HL-60 (cell line): ENCODE results near the gene TPPP2.
A peak's percentile ranks its signal among the peaks of the same experiment; 100 is the strongest.

Experiments used
- DNase-seq, 2 experiments: peaks; one replicate each; pipeline ENCODE4 v3.0.0-alpha.2; 2010 to 2020; ENCODE audit warnings: low read depth in 1 of 2, low spot score in 1 of 2
- H3K27ac ChIP-seq: fragments of 250-450 bp; sonication (Bioruptor Pico); replicated peaks from 2 replicates; pipeline ENCODE4 v1.5.1; 2020; ENCODE audit warnings: mild to moderate bottlenecking, moderate library complexity
- H3K27me3 ChIP-seq: fragments of 250-450 bp; sonication (Bioruptor Pico); 2 replicates; pipeline ENCODE4 v1.5.1; 2021; ENCODE audit warnings: mild to moderate bottlenecking, moderate library complexity; ENCODE audit not compliant: insufficient read depth, poor library complexity, severe bottlenecking
- H3K4me3 ChIP-seq: replicated peaks from 2 replicates; pipeline ENCODE4 v1.5.1; 2011; ENCODE audit warnings: mild to moderate bottlenecking, control low read depth, low read length; ENCODE audit not compliant: insufficient read depth
- GABPA ChIP-seq: IDR thresholded peaks from 2 replicates; pipeline ENCODE4 v1.6.1; 2012; ENCODE audit warnings: low read depth
- POLR2AphosphoS5 ChIP-seq: IDR thresholded peaks from 2 replicates; pipeline ENCODE4 v1.6.1; 2012; ENCODE audit warnings: low read depth
- SPI1 ChIP-seq: IDR thresholded peaks from 2 replicates; pipeline ENCODE4 v1.6.1; 2012; ENCODE audit warnings: low read depth, mild to moderate bottlenecking, borderline replicate concordance
- TF ChIP-seq, protein P1 (sequence below): IDR thresholded peaks from 2 replicates; pipeline ENCODE4 v1.6.1; 2012; ENCODE audit warnings: low read depth; ENCODE audit not compliant: insufficient replicate concordance
- TF ChIP-seq, protein P2 (sequence below): IDR thresholded peaks from one replicate; pipeline ENCODE4 v1.5.1; 2011; ENCODE audit warnings: low read length, control low read depth, inconsistent platforms; ENCODE audit not compliant: insufficient read depth

Gene TPPP2

DNA sequence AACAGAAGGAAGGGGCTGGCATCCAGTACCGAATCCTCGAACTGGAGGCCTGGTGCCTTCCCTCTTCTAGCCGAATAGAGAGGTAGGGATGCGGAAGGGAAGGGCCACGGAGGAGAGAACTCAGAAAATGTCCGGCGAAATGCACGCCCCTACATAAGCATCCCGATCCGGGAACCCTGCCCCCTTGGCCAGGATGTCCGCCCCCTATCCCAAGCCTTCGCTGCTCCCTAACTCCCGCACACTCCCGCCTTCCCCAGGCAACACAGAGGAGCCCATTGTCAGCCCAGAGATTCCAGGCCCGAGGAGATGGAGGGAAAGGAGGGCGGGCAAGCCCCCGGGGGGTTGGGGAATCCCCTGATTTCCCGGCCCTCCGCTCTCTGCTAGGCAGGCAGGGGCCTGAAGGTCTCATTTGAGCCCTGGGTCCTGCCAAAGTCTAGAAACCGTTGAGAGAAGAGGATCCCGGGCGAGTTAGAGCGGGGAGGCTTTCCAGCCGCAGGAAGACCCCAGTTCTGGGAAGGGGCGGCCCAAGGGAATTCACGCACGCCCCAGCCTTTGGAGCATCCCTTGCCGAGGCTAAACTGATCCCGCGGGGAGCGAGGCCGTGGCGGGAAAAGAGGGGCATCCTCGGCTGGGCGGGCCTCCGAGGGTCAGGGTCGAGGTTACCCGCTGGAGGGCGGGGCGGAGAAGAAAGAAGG is 39.5 kb downstream of the TPPP2 start:
- Histone ChIP-seq H3K27me3 (no peaks in the 10 kb centered on the region), H3K4me3 (peak overlapping the region; percentile 77), H3K27ac (no peak overlapping the region)
- peak in 1 of 2 experiments; percentile 23 for DNase-seq
- no peak for TF ChIP-seq POLR2AphosphoS5

DNA sequence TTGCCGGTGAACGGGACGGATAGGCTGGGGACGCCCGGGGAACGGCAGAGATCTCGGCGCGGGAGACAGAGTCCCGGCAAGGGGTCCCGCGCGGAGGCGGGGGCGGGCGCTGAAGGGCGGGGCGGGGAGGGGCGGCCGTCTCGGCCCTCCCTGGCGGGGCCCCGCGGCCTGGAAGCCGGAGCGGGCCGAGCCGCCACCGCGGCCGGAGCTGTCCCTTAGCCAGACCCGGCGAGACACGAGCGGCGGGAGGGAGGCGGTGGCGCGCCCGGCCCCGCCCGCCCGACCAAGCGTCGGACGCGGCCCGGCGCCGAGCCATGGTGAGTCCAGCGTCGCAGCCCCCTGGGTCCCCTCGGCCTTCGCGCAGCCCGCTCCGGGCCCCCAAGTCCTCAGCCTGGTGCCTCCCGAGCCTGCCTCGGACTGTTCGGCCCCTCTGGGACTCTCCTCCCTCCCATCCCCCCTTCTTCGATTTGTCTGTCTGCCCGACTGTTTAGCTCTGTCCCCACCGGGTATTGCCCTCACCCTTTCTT is 40.1 kb downstream of the TPPP2 start, which contains the start of gene ARHGEF40:
ARHGEF40 (plus strand) TSS at position 222 of the 527 bp plus-strand sequence; CDS start at position 315, 93 bp downstream.
- Histone ChIP-seq H3K27ac (peak within 1 kb of the TSS; percentile 89), H3K27me3 (no peaks in the 10 kb centered on the region), H3K4me3 (peak within 1 kb of the TSS; percentile 77)
- TF ChIP-seq GABPA (no peak), POLR2AphosphoS5 (no peak; the same call in 1 of the 2 replicates), SPI1 (no peak)
- TF ChIP-seq, protein P1, sequence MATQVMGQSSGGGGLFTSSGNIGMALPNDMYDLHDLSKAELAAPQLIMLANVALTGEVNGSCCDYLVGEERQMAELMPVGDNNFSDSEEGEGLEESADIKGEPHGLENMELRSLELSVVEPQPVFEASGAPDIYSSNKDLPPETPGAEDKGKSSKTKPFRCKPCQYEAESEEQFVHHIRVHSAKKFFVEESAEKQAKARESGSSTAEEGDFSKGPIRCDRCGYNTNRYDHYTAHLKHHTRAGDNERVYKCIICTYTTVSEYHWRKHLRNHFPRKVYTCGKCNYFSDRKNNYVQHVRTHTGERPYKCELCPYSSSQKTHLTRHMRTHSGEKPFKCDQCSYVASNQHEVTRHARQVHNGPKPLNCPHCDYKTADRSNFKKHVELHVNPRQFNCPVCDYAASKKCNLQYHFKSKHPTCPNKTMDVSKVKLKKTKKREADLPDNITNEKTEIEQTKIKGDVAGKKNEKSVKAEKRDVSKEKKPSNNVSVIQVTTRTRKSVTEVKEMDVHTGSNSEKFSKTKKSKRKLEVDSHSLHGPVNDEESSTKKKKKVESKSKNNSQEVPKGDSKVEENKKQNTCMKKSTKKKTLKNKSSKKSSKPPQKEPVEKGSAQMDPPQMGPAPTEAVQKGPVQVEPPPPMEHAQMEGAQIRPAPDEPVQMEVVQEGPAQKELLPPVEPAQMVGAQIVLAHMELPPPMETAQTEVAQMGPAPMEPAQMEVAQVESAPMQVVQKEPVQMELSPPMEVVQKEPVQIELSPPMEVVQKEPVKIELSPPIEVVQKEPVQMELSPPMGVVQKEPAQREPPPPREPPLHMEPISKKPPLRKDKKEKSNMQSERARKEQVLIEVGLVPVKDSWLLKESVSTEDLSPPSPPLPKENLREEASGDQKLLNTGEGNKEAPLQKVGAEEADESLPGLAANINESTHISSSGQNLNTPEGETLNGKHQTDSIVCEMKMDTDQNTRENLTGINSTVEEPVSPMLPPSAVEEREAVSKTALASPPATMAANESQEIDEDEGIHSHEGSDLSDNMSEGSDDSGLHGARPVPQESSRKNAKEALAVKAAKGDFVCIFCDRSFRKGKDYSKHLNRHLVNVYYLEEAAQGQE, result no peak
- TF ChIP-seq, protein P2, sequence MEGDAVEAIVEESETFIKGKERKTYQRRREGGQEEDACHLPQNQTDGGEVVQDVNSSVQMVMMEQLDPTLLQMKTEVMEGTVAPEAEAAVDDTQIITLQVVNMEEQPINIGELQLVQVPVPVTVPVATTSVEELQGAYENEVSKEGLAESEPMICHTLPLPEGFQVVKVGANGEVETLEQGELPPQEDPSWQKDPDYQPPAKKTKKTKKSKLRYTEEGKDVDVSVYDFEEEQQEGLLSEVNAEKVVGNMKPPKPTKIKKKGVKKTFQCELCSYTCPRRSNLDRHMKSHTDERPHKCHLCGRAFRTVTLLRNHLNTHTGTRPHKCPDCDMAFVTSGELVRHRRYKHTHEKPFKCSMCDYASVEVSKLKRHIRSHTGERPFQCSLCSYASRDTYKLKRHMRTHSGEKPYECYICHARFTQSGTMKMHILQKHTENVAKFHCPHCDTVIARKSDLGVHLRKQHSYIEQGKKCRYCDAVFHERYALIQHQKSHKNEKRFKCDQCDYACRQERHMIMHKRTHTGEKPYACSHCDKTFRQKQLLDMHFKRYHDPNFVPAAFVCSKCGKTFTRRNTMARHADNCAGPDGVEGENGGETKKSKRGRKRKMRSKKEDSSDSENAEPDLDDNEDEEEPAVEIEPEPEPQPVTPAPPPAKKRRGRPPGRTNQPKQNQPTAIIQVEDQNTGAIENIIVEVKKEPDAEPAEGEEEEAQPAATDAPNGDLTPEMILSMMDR, result no peak
- no peak for DNase-seq

DNA sequence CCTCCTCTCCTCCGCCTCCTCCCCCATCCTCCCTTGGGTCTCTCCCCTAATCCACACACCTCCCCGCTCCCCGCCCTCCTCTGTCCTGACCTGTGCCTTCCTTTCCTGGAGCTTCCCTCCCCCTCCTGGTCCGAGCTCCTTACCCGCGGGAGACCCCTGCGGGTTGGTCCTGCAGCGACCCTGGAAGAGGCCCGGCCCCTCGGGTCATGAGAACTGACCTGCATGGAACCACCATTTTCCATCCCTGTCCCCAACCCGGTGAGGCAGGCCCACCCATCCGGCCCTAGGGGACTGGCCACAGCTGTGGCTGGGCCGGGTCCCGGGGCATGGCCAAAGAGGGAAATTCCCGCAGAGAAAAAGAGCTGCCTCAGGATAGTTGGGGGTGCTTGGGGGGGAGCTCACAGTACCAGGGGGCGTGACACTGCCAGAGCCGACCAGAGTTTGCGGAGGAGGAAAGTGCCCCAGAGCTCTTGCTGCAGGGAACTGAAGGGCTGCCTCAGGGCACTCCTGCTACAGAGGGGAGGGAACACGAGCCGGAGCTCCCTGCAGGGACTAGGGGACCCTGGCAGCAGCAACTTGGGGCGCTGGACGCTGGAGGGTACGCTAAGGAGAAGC is 40.7 kb downstream of the TPPP2 start:
- TF ChIP-seq, protein P1, result peak; percentile 24
- no peak for TF ChIP-seq GABPA
- Histone ChIP-seq H3K4me3 (peak overlapping the region; percentile 77), H3K27me3 (no peaks in the 10 kb centered on the region), H3K27ac (peak overlapping the region; percentile 89)
- peak; percentile 49 to 77 for DNase-seq

DNA sequence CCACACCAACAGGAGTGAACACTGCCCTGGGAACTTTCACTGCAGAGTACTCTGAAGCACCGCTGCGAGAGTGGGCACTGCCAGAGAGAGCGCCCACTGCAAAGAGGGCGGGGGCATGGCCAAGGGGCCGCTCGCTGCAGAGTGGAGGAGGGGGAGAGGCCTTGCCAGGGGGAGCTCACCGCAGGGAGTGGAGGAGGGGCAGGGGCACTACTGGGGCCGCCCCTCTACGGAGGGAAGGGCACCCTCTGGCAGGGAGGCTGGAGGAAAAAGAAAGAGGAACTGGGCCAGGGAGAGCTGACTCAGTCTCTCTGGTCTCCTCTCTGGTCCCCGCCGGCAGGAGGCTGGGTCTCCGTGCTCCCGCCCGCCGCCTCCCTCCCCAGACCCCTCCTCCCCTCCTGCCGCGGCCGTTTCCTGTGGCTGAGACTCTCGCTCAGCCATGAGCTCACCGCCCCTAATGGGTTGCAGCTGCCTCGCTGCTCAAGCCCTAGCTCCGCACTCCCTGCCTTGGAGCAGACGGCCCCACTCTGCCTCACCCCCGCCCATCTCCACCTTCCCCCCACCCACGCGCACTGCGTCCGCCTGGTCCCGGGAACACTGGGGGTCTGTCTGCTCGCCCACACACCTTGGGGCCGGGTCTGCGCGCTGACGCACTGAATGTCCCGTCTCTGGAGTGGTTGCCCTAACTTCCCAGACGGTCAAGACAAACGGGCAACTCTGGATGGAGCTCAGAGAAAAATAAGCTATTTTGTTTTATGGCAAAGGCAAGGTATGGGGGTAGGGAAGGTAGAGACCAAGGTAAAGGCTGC is 41.4 kb downstream of the TPPP2 start:
- H3K27ac ChIP-seq, result peak overlapping the region; percentile 89
- peak overlapping the region; percentile 77 for H3K4me3 ChIP-seq
- peak; percentile 94 to 96 for DNase-seq
- no peaks in the 10 kb centered on the region for H3K27me3 ChIP-seq
- peak; percentile 98 for TF ChIP-seq SPI1
- TF ChIP-seq, protein P1, result no peak
- TF ChIP-seq POLR2AphosphoS5, result peak; percentile 46
